Measurements from ENCODE around the gene IFNA5.

Gene IFNA5

DNA sequence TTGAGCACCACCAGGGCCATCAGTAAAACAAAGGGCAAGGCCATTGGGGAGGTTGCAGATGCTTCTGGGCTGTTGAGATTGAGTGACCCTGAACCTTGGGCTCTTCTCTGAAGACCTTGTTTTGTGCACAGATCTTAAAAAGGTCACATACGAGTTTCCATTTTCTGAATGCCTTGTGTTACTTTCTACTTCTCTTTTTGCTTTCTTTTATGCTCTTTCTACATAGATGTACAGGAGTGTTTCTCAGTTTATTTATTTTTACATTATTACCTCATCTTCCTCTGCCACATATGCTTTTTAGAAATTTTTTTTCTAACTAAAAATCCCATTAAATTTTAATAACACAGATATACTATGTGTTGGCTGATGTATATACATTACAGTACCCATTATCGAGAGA, at the start of gene IFNA5:
TSS of gene IFNA5 (minus strand) at position 101 of the 400 bp plus-strand sequence. CDS start at position 44, 57 bp downstream.
- DNase-seq (ENCODE audit: low spot score) = no peak

- DNase-seq (ENCODE audit: low spot score) = no peak
Measured at GRCh38 chr9:21350787-21351186, 45.7 kb upstream of the IFNA5 start, which contains the start of gene IFNA6. IFNA6 (minus strand) TSS chr9:21350887; CDS start chr9:21350887, 0 bp downstream.

- DNase-seq (ENCODE audit: low spot score) = no peak
Measured at GRCh38 chr9:21348430-21348970, 43.4 kb upstream of the IFNA5 start.

- no peak for DNase-seq (ENCODE audit: low spot score)
Measured at GRCh38 chr9:21340735-21341134, 35.6 kb upstream of the IFNA5 start.

DNA sequence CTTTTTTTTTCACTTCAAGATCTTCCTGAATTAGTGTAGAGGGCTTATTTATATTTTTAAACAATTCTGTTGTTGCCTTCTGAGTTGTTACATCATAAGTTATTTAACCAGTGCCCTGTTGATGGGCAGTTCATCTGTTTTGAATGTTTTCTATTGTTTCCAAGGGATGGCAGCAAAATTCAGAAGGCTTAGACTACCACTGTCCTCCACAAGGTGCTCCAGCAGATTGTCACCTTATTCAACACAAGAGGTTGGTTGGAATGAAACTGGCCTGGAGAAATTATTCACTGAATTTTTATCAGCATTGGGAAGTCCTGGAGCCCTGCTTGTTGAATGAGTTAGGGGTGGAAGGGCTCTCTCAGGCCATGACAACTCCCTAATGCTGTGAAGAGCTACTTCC, 31.3 kb upstream of the IFNA5 start:
- no peak for DNase-seq (ENCODE audit: low spot score)

GRCh38 chr9:21334701-21335632, 29.9 kb upstream of the IFNA5 start, which contains the start of gene KLHL9:
KLHL9 (minus strand) TSS chr9:21335404; CDS start chr9:21334859, 545 bp downstream.
- DNase-seq (ENCODE audit: low spot score) = peak; percentile 95

- DNase-seq (ENCODE audit: low spot score) = no peak
Measured at GRCh38 chr9:21333226-21333625, 28.1 kb upstream of the IFNA5 start.

DNA sequence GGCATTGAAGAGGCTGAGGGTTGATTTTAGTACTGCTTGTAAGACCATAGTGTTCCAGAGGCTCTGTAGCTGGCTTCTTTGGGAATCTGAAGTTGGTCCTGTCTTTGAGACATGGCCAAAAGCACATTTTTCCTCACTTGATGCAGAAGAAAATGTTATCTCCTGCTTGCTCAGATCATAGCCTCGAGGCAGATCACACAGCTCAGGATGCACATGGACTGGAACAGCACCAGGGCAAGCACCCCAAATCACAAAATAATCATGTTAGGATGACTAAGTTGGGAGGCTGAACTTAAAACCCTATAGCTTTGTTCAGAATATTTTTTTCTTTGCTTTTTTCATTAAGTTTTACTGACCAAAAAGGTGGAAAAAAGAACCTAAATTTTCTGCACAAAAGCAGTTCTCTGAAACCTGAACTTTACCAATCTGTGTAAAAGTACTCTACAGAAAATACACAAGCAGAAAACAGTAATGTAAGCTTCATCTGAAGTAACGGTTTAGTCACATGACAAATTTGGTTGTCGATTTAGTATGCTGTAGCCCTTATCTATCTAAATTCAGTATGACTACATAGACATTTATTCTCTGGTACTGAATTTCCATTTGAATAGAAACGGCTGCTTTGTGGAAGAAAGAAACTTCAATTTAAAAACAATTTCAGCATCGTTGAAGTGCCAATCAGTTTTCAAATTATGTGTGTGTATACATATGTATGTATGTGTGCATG, 26.7 kb upstream of the IFNA5 start:
- DNase-seq (ENCODE audit: low spot score) = no peak

DNA sequence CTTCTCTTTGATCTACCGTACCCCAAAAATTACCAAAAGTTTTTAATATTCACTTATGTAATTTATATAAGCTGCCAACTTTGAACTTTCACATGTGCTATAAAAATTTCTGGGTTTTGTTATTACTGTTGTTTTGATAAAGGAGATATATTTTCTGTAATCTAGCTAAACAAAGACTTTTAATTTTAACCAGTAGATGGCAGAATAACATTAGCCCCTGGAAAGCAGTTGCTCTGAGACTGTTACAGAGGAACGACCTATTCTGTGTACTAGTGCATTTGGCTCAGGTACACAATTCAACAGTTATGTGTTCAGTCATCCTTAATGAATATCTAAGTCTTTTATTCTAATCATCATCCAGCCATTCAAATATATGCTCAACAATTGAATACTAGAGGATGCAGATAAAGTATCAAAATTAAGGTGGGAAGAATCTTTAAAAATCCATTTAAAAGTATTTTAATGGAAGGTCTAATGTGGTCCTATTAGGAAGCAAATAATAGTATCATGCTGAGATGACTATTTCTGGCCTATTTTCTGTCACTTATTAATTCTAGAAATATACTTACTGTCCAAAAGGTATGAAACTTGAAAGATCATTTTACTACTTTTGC, 21.5 kb upstream of the IFNA5 start:
- peak; percentile 32 for DNase-seq (ENCODE audit: low spot score)

GRCh38 chr9:21324047-21324446, 18.9 kb upstream of the IFNA5 start:
- DNase-seq (ENCODE audit: low spot score) = no peak

DNA sequence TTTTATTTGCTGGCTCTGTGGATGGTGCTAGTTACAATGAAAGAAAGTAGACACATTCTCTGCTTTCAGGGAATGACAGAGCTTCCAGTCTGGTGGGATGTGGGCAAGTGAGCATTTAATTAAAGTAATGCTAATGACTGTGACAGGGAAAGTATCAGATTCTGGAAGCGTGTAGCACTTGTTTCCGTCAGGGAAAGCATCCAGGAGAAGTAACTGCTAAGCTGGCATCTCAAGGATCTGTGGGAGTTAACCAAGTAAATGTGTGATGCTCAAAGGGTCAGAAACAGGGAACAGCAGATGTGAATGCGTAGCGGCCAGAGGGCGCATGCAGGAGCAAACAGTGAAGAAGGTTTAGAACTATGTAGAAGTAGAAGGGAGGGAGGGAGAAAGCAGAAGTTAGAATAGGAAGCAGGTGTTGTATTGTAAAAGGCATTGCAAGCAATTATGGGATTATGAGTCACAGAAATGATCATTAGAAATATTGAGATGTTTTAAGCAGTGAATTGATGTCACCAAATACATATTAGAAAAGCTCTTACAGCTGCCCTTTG, 17.9 kb upstream of the IFNA5 start:
- no peak for DNase-seq (ENCODE audit: low spot score)

GRCh38 chr9:21320465-21320864, 15.4 kb upstream of the IFNA5 start:
- no peak for DNase-seq (ENCODE audit: low spot score)

DNA sequence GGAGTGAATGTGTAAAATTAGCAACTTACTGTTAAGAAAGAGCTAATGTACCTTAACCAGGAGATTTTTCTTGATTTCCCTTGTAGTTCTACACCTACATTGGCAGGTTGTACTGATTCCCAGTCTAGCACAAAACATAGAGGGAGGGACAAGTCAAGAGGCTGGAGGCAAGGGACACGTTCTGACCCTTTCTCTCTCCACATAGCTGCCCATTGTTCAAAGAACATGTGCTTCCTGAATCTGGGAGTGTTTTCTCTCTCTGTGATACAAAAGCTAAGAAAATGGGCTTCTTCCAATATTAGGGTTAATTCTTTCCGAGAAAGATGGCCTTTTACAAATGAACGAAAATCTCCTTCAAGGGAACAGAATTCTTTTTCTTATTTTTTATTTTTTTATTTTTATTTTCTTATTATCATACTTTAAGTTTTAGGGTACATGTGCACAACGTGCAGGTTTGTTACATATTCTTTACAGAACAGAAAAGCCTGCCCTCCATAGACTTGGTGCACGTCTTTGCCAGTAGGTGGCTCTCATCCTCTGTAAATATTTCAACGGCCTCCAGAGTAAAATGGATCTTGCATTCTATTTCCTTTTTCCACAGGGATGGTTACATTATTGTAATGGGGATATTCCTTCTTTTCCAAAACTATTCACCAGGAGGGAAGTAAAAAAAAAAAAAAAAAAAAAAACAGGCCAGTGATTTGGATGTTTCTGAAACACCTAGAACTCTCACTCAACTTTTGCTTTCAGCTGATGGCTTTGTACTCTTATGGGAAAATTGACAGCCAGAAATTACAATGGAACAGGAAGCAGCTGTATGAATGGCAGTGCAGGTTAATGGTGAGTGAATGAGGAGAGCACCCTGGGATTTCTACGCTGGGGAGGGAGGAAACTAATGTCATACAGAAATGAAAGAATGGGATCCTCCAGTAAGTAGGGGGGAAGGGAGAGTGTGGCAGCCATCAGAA, 13.1 kb upstream of the IFNA5 start:
- DNase-seq (ENCODE audit: low spot score) = peak; percentile 29

GRCh38 chr9:21316860-21317259, 11.7 kb upstream of the IFNA5 start:
- no peak for DNase-seq (ENCODE audit: low spot score)

GRCh38 chr9:21316032-21316842, 11.1 kb upstream of the IFNA5 start:
- DNase-seq (ENCODE audit: low spot score) = no peak

DNA sequence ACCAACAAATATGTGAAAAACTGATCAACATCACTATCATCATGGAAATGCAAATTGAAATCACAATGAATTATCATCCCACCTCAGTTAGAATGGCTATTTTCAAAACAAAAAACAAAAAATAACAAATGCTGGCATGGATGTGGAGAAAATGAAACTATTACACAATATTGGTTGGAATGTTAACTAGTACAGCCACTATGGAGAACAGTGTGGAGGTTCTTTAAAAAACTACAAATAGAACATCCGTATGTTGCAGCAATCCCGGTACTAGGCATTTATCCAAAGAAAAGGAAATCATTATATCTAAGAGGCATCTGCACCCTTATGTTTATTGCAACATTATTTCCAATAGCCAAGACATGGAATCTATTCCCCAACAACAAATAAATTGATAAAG, 9.0 kb upstream of the IFNA5 start:
- no peak for DNase-seq (ENCODE audit: low spot score)

DNA sequence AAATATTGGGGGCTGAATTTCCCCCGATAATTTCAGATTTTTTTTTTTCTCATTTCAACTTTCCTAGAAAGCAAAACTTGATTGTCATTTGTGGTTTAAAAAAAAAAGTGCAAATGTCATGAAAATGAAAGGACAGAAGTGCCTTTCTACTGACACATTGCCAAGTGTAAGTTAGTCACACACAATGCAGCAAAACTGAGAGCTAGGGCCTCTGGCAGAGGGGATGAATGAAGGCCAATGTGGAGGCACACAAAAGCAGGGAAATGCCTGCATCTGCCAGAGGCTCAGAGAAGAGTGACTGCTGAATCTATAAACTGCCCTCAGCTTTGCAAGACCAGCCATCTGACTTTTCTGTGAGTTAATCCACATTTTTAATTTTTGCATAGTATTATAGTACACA, 6.8 kb upstream of the IFNA5 start:
- no peak for DNase-seq (ENCODE audit: low spot score)

GRCh38 chr9:21295992-21296391, 9.1 kb downstream of the IFNA5 start:
- DNase-seq (ENCODE audit: low spot score) = no peak

DNA sequence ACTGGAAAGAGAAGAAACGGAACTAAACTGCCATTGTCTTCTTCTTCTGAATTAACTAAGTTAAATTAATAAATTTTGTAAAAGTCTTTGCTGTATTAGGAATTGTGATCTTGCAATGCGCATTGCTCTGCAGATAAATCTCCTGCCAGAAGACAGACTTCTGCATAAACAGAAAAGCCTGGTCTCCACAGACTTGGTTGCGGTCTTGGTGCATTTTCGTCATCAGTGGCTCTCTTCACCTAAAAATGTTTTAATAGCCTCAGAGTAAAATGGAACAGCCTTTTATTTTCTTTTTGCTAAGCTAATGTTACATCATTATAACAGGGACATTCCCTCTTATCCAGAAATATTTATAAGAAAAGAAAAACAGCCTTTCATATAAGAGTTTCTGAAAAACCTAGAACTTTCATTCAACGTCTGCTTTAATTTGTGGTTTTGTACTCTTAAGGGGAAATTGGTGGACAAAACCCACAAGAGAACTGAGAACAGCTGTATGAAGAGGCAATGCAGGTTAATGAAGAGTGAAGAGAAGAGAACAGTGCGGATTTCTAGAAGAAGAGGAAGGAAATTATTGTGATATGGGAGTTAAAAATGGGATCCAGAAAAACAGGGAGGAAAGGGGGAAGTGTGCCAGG, 10.1 kb downstream of the IFNA5 start:
- DNase-seq (ENCODE audit: low spot score) = no peak
